SKM-1 (cell line): Measurements from ENCODE around the gene UHRF2.
"Not testable (repeated sequence)": the region's sequence is repeated elsewhere in the genome, so short reads cannot be mapped to it uniquely, and the experiment has no call there.

Experiments used
- DNase-seq: peaks from one replicate; lab custom pipeline; 2025; ENCODE audit not compliant: unreplicated experiment; lab: John Stamatoyannopoulos, UW

UHRF2 gene

GRCh38 chr9:6479959-6480358, 67.0 kb downstream of the UHRF2 start:
- DNase-seq: no peak

GRCh38 chr9:6484210-6484609, 71.2 kb downstream of the UHRF2 start:
- DNase-seq: no peak

- no peak for DNase-seq
Measured at GRCh38 chr9:6488395-6488794, 75.4 kb downstream of the UHRF2 start.

- DNase-seq: no peak
Measured at GRCh38 chr9:6489099-6489498, 76.1 kb downstream of the UHRF2 start.

GRCh38 chr9:6490863-6491262, 77.9 kb downstream of the UHRF2 start:
- no peak for DNase-seq

- no peak for DNase-seq
Measured at GRCh38 chr9:6495466-6495865, 82.5 kb downstream of the UHRF2 start.

GRCh38 chr9:6498982-6499381, 86.0 kb downstream of the UHRF2 start:
- DNase-seq: no peak

GRCh38 chr9:6501526-6502210, 88.7 kb downstream of the UHRF2 start:
- DNase-seq: no peak

GRCh38 chr9:6502399-6502798, 89.4 kb downstream of the UHRF2 start:
- DNase-seq: no peak

GRCh38 chr9:6506571-6506970, 93.6 kb downstream of the UHRF2 start:
- DNase-seq: no peak

GRCh38 chr9:6512085-6512657, 99.2 kb downstream of the UHRF2 start:
- no peak for DNase-seq

- no peak for DNase-seq
Measured at GRCh38 chr9:6522263-6522662, 109.3 kb downstream of the UHRF2 start.

GRCh38 chr9:6525326-6526045, 112.5 kb downstream of the UHRF2 start:
- DNase-seq: no peak

- no peak for DNase-seq
Measured at GRCh38 chr9:6535594-6535993, 122.6 kb downstream of the UHRF2 start.

GRCh38 chr9:6538666-6539071, 125.7 kb downstream of the UHRF2 start:
- DNase-seq: no peak

GRCh38 chr9:6542617-6543016, 129.6 kb downstream of the UHRF2 start:
- not testable (repeated sequence) for DNase-seq

- no peak for DNase-seq
Measured at GRCh38 chr9:6543204-6543603, 130.2 kb downstream of the UHRF2 start.

GRCh38 chr9:6545017-6545691, 132.2 kb downstream of the UHRF2 start:
- no peak for DNase-seq

- DNase-seq: no peak
Measured at GRCh38 chr9:6549106-6549800, 136.3 kb downstream of the UHRF2 start.

- DNase-seq: no peak
Measured at GRCh38 chr9:6551136-6551535, 138.1 kb downstream of the UHRF2 start.

- no peak for DNase-seq
Measured at GRCh38 chr9:6552033-6552432, 139.0 kb downstream of the UHRF2 start.
